IPS DF 6.9 (cell line): Measurements from ENCODE around the gene MBTPS2.
A peak's percentile ranks its signal among the peaks of the same experiment; 100 is the strongest.

ENCODE experiments used
- DNase-seq: peaks from one replicate; pipeline ENCODE4 v3.0.0-alpha.2; 2013; ENCODE audit warnings: low read depth, low spot score
- H3K27ac ChIP-seq: one replicate; pipeline ENCODE4 v1.5.1; 2013; ENCODE audit warnings: low read length, control low read depth
- H3K27me3 ChIP-seq: 2 replicates; pipeline ENCODE4 v1.6.1; 2013; ENCODE audit warnings: mild to moderate bottlenecking, low read length; ENCODE audit not compliant: control insufficient read depth, insufficient read depth
- H3K36me3 ChIP-seq: 2 replicates; pipeline ENCODE4 v1.6.1; 2013; ENCODE audit warnings: low read length; ENCODE audit not compliant: control insufficient read depth, insufficient read depth
- H3K4me1 ChIP-seq: 2 replicates; pipeline ENCODE4 v1.6.1; 2013; ENCODE audit warnings: low read length; ENCODE audit not compliant: control insufficient read depth, insufficient read depth
- H3K4me3 ChIP-seq: 2 replicates; pipeline ENCODE4 v1.5.1; 2013; ENCODE audit warnings: mild to moderate bottlenecking, low read length
- H3K9me3 ChIP-seq: 2 replicates; pipeline ENCODE4 v1.6.1; 2013; ENCODE audit warnings: low read length, inconsistent platforms; ENCODE audit not compliant: control insufficient read depth, insufficient read depth
- WGBS: extraction: QIAGEN DNeasy Blood & Tissue Kit; methylation state at CpG from one replicate; pipeline ENCODE4 v1.1.7; 2013; ENCODE audit warnings: mixed read lengths, missing lambda C conversion rate; ENCODE audit not compliant: insufficient read length, insufficient coverage; 5-methylcytosine and 5-hydroxymethylcytosine counted together

Gene MBTPS2

DNA sequence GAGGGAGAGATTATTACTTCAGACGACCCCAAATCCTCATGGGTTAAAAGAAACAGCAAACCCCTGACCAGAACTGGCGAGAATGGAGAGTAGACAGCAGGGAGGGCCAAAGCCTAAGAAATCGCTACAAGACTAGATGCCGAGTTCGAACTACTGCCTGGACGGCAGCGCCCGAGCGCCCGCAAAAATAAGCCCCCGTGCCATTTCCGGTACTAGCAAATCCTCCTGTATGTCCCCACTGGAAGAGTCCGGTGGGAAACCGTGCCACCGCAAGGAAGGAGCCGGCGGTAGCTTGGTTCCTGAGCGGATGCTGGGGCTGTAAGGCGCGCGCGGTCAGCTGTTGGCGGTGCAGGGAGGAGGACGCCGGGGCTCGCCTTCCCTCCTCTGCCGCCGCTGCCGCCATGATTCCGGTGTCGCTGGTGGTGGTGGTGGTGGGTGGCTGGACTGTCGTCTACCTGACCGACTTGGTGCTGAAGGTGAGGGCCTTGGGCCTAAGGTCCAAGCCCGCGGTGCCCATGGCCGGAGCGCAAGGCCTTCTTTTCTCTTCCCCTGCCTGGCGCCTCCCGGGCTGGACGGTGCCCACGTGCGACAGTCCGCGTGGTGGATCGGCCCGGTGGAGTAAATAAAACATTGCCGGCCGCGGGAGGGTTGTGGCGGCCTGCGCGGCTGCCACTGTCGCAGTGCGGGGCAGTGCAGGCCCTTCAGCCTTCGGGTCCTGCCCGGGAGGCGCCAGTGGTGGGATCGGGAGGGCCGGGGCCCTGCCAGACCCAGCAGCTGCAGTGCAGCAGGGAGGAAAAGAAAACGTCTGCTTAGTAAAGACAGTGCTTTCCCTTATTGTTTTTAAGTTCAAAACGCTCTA, at the start of gene MBTPS2:
Gene MBTPS2 (plus strand): TSS at position 284 of the 859 bp plus-strand sequence. CDS start 118 bp downstream, at position 402.
- DNase-seq: peak; percentile 35
- no peak within 1 kb of the TSS for H3K27ac ChIP-seq
- H3K4me3 ChIP-seq: peak within 1 kb of the TSS; percentile 68; the same call in 1 of the 2 replicates
- no peaks in the 10 kb centered on the region for H3K4me1 ChIP-seq
- H3K36me3 ChIP-seq: no peaks in the 10 kb centered on the region
- H3K9me3 ChIP-seq: no peaks in the 10 kb centered on the region
- no peaks in the 10 kb centered on the region for H3K27me3 ChIP-seq
- WGBS: no CpG with 5 or more reads among the region's 61 CpGs

DNA sequence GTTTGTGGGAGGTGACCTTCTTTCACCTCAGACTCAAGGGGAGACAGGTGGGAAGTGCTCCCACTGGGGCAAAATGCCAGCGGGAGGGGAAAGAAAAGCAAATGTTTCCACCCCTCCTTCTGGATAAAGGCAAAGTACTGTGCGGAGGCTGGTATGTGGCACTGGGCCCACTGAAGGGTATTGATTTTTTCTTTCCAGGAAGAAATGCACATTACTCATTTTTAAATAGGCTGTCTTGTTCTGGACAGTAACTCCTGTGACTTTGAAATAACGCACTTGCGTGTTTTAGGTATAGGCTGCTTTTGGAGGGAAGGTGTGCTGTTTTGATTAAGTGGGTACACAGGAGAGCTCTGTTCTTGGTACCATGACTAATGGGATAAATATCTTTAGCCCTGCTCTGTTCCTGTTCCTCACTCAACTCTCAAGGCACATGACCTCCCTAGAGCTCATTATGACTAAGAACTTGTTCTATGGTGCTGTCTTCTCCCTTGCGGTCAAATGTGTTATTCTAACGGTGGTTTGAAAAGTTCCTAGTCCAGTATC, 40.7 kb upstream of the MBTPS2 start:
- H3K27ac ChIP-seq: no peak overlapping the region
- no peaks in the 10 kb centered on the region for H3K9me3 ChIP-seq
- WGBS: no CpG with 5 or more reads among the region's 6 CpGs
- no peaks in the 10 kb centered on the region for H3K36me3 ChIP-seq
- H3K4me3 ChIP-seq: no peak overlapping the region
- H3K4me1 ChIP-seq: no peaks in the 10 kb centered on the region
- H3K27me3 ChIP-seq: no peaks in the 10 kb centered on the region
- DNase-seq: no peak

- H3K9me3 ChIP-seq: no peaks in the 10 kb centered on the region
- H3K4me3 ChIP-seq: no peak overlapping the region
- H3K36me3 ChIP-seq: no peaks in the 10 kb centered on the region
- no peaks in the 10 kb centered on the region for H3K4me1 ChIP-seq
- H3K27ac ChIP-seq: no peak overlapping the region
- no CpG with 5 or more reads among the region's 6 CpGs for WGBS
- H3K27me3 ChIP-seq: no peaks in the 10 kb centered on the region
- no peak for DNase-seq
Measured at GRCh38 chrX:21799767-21800166, 39.6 kb upstream of the MBTPS2 start.

- no peak overlapping the region for H3K27ac ChIP-seq
- DNase-seq: no peak
- H3K4me1 ChIP-seq: no peaks in the 10 kb centered on the region
- H3K9me3 ChIP-seq: no peaks in the 10 kb centered on the region
- no CpG with 5 or more reads among the region's 1 CpG for WGBS
- no peak overlapping the region for H3K4me3 ChIP-seq
- H3K27me3 ChIP-seq: no peaks in the 10 kb centered on the region
- no peaks in the 10 kb centered on the region for H3K36me3 ChIP-seq
Measured at GRCh38 chrX:21800344-21800770, 39.1 kb upstream of the MBTPS2 start.

DNA sequence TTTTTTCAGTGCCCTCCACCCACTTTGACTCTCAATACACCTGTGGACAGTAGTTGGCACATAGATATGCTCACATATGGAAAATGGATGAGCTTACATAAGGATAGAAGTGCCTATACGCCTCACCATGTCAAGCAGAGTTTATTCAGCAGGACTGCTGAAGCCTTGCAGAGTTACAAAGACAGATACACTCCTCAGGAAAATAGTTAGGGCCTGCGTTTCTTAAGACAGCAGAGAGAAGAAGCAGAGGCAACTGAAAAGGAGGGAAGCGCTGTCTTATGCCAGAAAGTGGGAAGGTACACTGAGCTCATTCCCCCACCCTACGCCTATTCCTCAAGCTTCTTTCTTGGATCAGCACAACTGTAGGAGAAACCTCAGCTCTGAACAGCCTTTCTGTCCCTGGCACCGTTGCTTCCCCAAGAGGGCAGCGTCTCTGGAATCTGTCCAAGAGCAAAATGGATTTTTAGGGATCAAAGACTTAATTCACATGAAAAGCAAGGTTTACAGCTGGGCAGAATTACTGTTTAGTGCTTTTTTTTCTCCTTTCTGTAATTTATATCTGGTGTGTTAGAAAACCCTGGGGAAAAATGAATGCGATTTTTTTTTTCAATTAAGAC, 37.3 kb upstream of the MBTPS2 start:
- Histone ChIP-seq H3K27ac (no peak overlapping the region), H3K4me1 (no peaks in the 10 kb centered on the region), H3K4me3 (no peak overlapping the region), H3K36me3 (no peaks in the 10 kb centered on the region), H3K9me3 (no peaks in the 10 kb centered on the region), H3K27me3 (no peaks in the 10 kb centered on the region)
- no CpG with 5 or more reads among the region's 7 CpGs for WGBS
- no peak for DNase-seq

- Histone ChIP-seq H3K4me3 (no peak overlapping the region), H3K36me3 (no peaks in the 10 kb centered on the region), H3K4me1 (no peaks in the 10 kb centered on the region), H3K27ac (no peak overlapping the region), H3K9me3 (no peaks in the 10 kb centered on the region), H3K27me3 (no peaks in the 10 kb centered on the region)
- no peak for DNase-seq
Measured at GRCh38 chrX:21802839-21803238, 36.6 kb upstream of the MBTPS2 start.

GRCh38 chrX:21806691-21807090, 32.7 kb upstream of the MBTPS2 start:
- DNase-seq: no peak

DNA sequence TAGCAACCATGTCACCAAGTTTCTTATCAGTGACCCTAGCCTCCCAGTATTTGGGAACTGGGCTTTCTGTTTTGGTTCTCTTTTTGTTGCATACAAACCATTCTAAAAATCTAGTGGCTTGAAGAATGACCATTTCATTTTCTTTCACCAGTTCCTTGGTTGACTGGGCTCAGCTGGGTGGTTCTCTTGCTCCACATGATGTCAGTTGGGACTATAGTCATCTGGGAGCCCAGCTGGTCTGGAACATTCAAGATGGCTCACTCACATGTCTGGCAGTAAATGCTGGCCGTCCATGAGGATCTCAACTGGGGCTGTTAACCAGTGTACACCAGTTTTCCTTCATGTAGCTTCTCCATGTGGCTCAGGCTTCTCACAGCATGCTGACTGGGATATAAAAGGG, 27.6 kb upstream of the MBTPS2 start:
- no peak for DNase-seq

More at GRCh38 chrX:21806691-21807090, 32.7 kb upstream of the MBTPS2 start:
- Histone ChIP-seq H3K36me3 (no peaks in the 10 kb centered on the region), H3K27ac (no peak overlapping the region), H3K4me1 (no peaks in the 10 kb centered on the region), H3K9me3 (no peaks in the 10 kb centered on the region), H3K27me3 (no peaks in the 10 kb centered on the region), H3K4me3 (no peak overlapping the region)

GRCh38 chrX:21812628-21813027, 26.8 kb upstream of the MBTPS2 start:
- peaks cover 5% of the 10 kb centered on the region; the same call in 1 of the 2 replicates for H3K4me1 ChIP-seq
- no peak overlapping the region for H3K4me3 ChIP-seq
- H3K27ac ChIP-seq: no peak overlapping the region
- DNase-seq: no peak
- WGBS: no CpG with 5 or more reads among the region's 2 CpGs
- no peaks in the 10 kb centered on the region for H3K27me3 ChIP-seq
- H3K36me3 ChIP-seq: no peaks in the 10 kb centered on the region
- no peaks in the 10 kb centered on the region for H3K9me3 ChIP-seq

More for the DNA sequence above, 27.6 kb upstream of the MBTPS2 start:
- Histone ChIP-seq H3K27ac (no peak overlapping the region), H3K4me1 (peaks cover 5% of the 10 kb centered on the region; the same call in 1 of the 2 replicates), H3K27me3 (no peaks in the 10 kb centered on the region), H3K4me3 (no peak overlapping the region), H3K36me3 (no peaks in the 10 kb centered on the region), H3K9me3 (no peaks in the 10 kb centered on the region)
- no CpG with 5 or more reads among the region's 1 CpG for WGBS

GRCh38 chrX:21813612-21814368, 25.6 kb upstream of the MBTPS2 start:
- Histone ChIP-seq H3K27me3 (no peaks in the 10 kb centered on the region), H3K4me3 (no peak overlapping the region), H3K9me3 (no peaks in the 10 kb centered on the region), H3K4me1 (peaks cover 5% of the 10 kb centered on the region; the same call in 1 of the 2 replicates), H3K27ac (no peak overlapping the region), H3K36me3 (no peaks in the 10 kb centered on the region)
- no peak for DNase-seq
